ENCODE results near the gene PPP1R37. TPM values are rescaled to one million over a fixed set of nuclear protein-coding genes. Genes with fewer than 3 reads are reported as not detected.

PPP1R37 gene, protein sequence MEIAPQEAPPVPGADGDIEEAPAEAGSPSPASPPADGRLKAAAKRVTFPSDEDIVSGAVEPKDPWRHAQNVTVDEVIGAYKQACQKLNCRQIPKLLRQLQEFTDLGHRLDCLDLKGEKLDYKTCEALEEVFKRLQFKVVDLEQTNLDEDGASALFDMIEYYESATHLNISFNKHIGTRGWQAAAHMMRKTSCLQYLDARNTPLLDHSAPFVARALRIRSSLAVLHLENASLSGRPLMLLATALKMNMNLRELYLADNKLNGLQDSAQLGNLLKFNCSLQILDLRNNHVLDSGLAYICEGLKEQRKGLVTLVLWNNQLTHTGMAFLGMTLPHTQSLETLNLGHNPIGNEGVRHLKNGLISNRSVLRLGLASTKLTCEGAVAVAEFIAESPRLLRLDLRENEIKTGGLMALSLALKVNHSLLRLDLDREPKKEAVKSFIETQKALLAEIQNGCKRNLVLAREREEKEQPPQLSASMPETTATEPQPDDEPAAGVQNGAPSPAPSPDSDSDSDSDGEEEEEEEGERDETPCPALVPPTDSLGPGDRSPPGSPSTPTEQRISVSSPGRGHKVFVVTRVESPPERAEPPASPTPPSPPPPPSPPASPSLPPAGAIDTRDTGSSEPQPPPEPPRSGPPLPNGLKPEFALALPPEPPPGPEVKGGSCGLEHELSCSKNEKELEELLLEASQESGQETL
- total RNA-seq, result 10 to 100 TPM; 37.4 to 55.2 (median 52.1) TPM

DNA sequence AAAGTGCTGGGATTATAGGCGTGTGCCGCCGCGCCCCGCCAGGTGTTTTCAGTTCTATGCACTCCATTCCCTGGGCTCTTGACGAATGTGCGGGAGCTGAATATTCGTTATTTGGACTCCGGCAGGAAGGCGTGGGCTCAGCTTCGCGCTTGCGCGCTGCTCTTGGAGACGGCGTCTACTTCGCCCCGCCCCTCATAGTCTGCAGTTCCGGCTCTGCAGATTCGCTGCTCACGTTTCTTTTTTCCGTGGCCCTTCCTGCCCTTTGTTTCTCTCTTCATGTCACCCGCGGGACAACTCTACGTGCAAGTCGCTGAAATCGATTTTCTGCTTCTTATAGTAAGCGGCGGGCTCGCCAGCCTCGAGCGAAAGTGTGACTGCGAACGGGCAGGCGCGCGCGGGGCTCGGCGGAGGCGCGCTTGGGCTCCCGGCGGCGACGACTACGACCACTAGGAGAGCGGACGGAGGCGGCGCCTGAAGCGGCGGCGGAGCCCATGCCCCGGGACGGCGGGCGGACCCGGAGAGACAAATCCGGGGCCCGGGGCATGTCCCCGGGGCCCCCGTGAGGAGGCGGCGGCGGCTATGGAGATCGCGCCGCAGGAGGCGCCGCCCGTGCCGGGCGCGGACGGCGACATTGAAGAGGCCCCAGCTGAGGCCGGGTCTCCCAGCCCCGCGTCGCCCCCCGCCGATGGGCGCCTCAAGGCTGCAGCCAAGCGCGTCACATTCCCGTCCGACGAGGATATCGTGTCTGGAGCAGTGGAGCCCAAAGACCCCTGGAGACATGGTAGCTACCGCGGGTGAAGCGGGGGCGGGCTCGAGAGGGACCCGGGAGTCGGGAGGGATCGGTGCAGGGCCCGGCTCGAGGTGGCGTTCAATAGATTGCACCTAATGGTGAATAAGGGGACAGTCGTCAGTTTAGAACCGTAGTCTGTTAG, at the start of gene PPP1R37:
TSS of gene PPP1R37 (plus strand) at position 433 of the 932 bp plus-strand sequence. CDS start at position 580, 147 bp downstream.
- intact Hi-C loops (cut with DNase I; ENCODE audit: low total_unique reads), result no loop called here
- H3K4me3 ChIP-seq (ENCODE audit: low read depth, poor library complexity, severe bottlenecking), result peak within 1 kb of the TSS; percentile 95
- WGBS, 2 donors, result 0 to 1% methylated on average over 58 to 96 of the region's 103 CpGs
- TF ChIP-seq, protein P1, sequence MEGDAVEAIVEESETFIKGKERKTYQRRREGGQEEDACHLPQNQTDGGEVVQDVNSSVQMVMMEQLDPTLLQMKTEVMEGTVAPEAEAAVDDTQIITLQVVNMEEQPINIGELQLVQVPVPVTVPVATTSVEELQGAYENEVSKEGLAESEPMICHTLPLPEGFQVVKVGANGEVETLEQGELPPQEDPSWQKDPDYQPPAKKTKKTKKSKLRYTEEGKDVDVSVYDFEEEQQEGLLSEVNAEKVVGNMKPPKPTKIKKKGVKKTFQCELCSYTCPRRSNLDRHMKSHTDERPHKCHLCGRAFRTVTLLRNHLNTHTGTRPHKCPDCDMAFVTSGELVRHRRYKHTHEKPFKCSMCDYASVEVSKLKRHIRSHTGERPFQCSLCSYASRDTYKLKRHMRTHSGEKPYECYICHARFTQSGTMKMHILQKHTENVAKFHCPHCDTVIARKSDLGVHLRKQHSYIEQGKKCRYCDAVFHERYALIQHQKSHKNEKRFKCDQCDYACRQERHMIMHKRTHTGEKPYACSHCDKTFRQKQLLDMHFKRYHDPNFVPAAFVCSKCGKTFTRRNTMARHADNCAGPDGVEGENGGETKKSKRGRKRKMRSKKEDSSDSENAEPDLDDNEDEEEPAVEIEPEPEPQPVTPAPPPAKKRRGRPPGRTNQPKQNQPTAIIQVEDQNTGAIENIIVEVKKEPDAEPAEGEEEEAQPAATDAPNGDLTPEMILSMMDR (IDR thresholded peaks at IDR 0.05), result no peak
- TF ChIP-seq POLR2A (IDR thresholded peaks at IDR 0.05), result no peak
- peak; percentile 91 to 98 for DNase-seq (ENCODE audit: low spot score in 2 of 2)

DNA sequence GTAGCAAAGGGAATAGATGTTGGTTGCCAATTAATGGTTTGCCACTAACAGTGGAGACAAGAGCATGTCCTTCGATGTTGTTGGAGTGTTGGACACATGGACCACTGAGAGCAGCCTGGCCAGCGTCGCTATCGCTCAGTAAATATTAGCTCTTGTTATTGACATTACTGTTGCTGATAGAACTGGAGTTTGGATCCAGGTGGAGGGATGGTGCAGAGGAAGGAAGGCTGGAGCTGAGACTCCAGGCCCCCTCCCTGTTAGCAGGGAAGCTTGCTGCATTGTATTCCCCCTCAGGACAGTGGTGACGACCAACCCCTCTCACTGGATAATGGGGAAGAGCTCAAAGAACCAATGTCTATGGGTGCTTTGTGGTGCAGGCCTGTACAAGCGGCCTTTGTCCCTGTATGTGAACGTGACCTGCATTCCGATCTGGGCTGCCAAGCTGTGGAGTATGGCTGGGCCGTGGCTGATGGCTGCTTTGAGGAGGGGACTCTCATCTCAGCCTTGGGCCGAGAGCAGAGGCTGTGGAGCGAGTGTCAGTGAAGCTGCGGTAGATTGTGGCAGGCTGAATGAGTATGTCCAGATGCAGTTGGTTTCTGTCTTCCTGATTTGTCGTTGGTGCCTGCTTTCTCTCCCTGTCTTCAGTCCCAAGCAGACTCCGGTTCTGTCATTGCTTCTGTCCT, 47.2 kb upstream of the PPP1R37 start:
- WGBS, 2 donors, result 76 to 78% methylated on average over 14 of the region's 14 CpGs
- no peak for DNase-seq (ENCODE audit: low spot score in 2 of 2)
- TF ChIP-seq, protein P1 (IDR thresholded peaks at IDR 0.05), result no peak
- TF ChIP-seq POLR2A (IDR thresholded peaks at IDR 0.05), result no peak
- intact Hi-C loops (cut with DNase I; ENCODE audit: low total_unique reads), result no loop called here
- H3K4me3 ChIP-seq (ENCODE audit: low read depth, poor library complexity, severe bottlenecking), result no peak overlapping the region

DNA sequence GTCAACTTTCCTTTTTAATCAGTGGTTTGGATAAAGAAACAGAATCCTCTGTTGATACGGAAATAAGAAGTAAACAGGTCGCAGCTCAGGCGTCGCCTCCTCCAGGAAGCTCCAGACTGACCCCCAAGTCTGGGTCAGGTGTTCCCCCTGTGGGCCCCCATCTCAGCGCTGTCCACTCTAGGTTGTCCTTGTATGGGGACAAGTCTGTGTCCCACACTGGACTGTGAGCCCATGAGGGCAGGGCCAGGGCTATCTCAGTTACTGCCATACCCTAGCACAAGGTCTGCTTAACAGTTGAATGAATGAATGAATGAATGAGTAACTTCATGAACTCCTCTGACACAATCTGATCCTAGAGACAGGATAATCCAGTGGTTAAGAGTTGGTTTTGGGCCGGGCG, 46.6 kb upstream of the PPP1R37 start:
- WGBS, 2 donors, result 89 to 90% methylated on average over 7 of the region's 7 CpGs
- intact Hi-C loops (cut with DNase I; ENCODE audit: low total_unique reads), result no loop called here
- DNase-seq (ENCODE audit: low spot score in 2 of 2), result no peak
- H3K4me3 ChIP-seq (ENCODE audit: low read depth, poor library complexity, severe bottlenecking), result no peak overlapping the region
- TF ChIP-seq POLR2A (IDR thresholded peaks at IDR 0.05), result no peak
- TF ChIP-seq, protein P1 (IDR thresholded peaks at IDR 0.05), result no peak

DNA sequence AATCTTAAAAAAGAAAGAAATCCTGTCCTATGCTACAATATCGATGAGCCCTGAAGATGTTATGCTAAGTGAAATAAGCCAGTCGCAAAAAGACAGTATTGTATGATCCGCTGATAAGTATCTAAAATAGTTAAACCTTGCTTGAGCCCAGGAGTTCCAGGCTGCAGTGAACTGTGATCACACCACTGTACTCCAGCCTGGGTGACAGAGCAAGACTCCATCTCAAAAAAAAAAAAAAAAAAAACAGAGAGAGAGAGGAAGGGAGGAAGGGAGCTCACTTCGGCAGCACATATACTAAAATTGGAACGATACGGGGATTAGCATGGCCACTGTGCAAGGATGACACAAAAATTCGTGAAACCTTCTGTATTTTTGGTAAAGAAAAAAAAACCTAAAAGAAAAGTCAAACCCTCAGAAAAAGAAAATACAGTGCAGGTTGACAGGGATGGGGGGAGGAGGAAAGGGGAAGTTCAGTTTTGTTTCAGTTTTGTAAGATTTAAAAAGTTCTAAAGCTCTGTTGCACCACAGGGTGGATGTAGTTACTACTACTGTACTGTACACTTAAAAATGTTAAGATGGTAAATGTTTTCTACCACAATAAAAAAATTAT, 45.7 kb upstream of the PPP1R37 start:
- 75 to 78% methylated on average over 7 of the region's 7 CpGs for WGBS, 2 donors
- DNase-seq (ENCODE audit: low spot score in 2 of 2), result no peak
- no peak overlapping the region for H3K4me3 ChIP-seq (ENCODE audit: low read depth, poor library complexity, severe bottlenecking)
- intact Hi-C loops (cut with DNase I; ENCODE audit: low total_unique reads), result no loop called here
- TF ChIP-seq POLR2A (IDR thresholded peaks at IDR 0.05), result no peak
- TF ChIP-seq, protein P1 (IDR thresholded peaks at IDR 0.05), result no peak

All from lower leg skin (tissue), 4 donors.